Activated CD8-positive, alpha-beta memory T cell treated with anti-CD3 and anti-CD28 coated beads, Interleukin-2, amount 10 ng/mL, durations not matched to agents 7 days and 5 days (primary cell): ENCODE results near the gene BSG. TPM values are rescaled to one million over a fixed set of nuclear protein-coding genes. Genes with fewer than 3 reads are reported as not detected.

Experiments used
- ATAC-seq: fragments of 150-1000 bp; cut with Tn5 transposase; one replicate; pipeline ENCODE4 v1.10.0; 2021; ENCODE audit warnings: moderate library complexity
- CTCF ChIA-PET: fragments of 350-600 bp; sonication (Branson Sonifier 250); formaldehyde crosslinking; loops from one replicate; lab custom pipeline; 2021; ENCODE audit warnings: antibody characterized with exemption; lab: Charles Lee
- DNase-seq: peaks from one replicate; pipeline ENCODE4 v3.0.0-alpha.2; 2020
- H3K27ac Mint-ChIP-seq: one replicate; pipeline ENCODE4 v1.8.0; 2021; ENCODE audit warnings: mild to moderate bottlenecking, mixed read lengths
- H3K27me3 Mint-ChIP-seq: one replicate; pipeline ENCODE4 v1.8.0; 2021; ENCODE audit warnings: mixed read lengths
- H3K36me3 Mint-ChIP-seq: one replicate; pipeline ENCODE4 v1.8.0; 2021; ENCODE audit warnings: mild to moderate bottlenecking, mixed read lengths
- H3K4me1 Mint-ChIP-seq: one replicate; pipeline ENCODE4 v1.8.0; 2021; ENCODE audit warnings: mixed read lengths
- H3K4me3 Mint-ChIP-seq: one replicate; pipeline ENCODE4 v1.8.0; 2021; ENCODE audit warnings: mild to moderate bottlenecking, moderate library complexity, mixed read lengths
- H3K9me3 Mint-ChIP-seq: one replicate; pipeline ENCODE4 v1.8.0; 2022; ENCODE audit warnings: low read depth, mixed read lengths
- total RNA-seq, 2 experiments: library from RNA; stranded (reverse); gene quantifications; one replicate each; pipeline ENCODE4 v1.2.3, GENCODE V29; 2021

BSG gene
- total RNA-seq, 2 experiments from 2014 or later = 206 to 225 TPM

- H3K36me3 Mint-ChIP-seq = peaks cover 2% of the 10 kb centered on the region
- H3K27ac Mint-ChIP-seq = no peak overlapping the region
- no peaks in the 10 kb centered on the region for H3K27me3 Mint-ChIP-seq
- H3K4me1 Mint-ChIP-seq = peaks cover 19% of the 10 kb centered on the region
- H3K4me3 Mint-ChIP-seq = no peak overlapping the region
- H3K9me3 Mint-ChIP-seq = no peaks in the 10 kb centered on the region
- no peak for ATAC-seq
- DNase-seq = no peak
- CTCF ChIA-PET = no interaction called here
Observed at GRCh38 chr19:547836-548720, 24.3 kb upstream of the BSG start.

- Mint-ChIP-seq H3K9me3 (no peaks in the 10 kb centered on the region), H3K4me3 (no peak overlapping the region), H3K4me1 (peaks cover 9% of the 10 kb centered on the region), H3K27me3 (no peaks in the 10 kb centered on the region), H3K27ac (no peak overlapping the region), H3K36me3 (no peaks in the 10 kb centered on the region)
- no peak for ATAC-seq
- no peak for DNase-seq
- CTCF ChIA-PET = no interaction called here
Observed at GRCh38 chr19:548886-549830, 23.2 kb upstream of the BSG start.

GRCh38 chr19:554817-555216 is 17.6 kb upstream of the BSG start:
- CTCF ChIA-PET = interaction anchor here (0.6 to 1.4 kb wide), 2 partner anchors 44 to 421 kb away, joined by 3 to 4 read pairs; no protein-coding TSS in a partner anchor

GRCh38 chr19:555474-555808 is 17.0 kb upstream of the BSG start:
- H3K36me3 Mint-ChIP-seq = no peaks in the 10 kb centered on the region
- ATAC-seq (no peak), DNase-seq (no peak)
- H3K9me3 Mint-ChIP-seq = no peaks in the 10 kb centered on the region
- no peak overlapping the region for H3K4me3 Mint-ChIP-seq
- CTCF ChIA-PET = interaction anchor here (0.6 kb wide), 1 partner anchor 421 kb away, joined by 3 read pairs; no protein-coding TSS in a partner anchor
- no peak overlapping the region for H3K27ac Mint-ChIP-seq
- no peaks in the 10 kb centered on the region for H3K27me3 Mint-ChIP-seq
- H3K4me1 Mint-ChIP-seq = no peaks in the 10 kb centered on the region

More at GRCh38 chr19:554817-555216, 17.6 kb upstream of the BSG start:
- no peak for ATAC-seq
- Mint-ChIP-seq H3K36me3 (no peaks in the 10 kb centered on the region), H3K27me3 (no peaks in the 10 kb centered on the region), H3K9me3 (no peaks in the 10 kb centered on the region), H3K4me1 (no peaks in the 10 kb centered on the region), H3K27ac (no peak overlapping the region), H3K4me3 (no peak overlapping the region)
- DNase-seq = no peak

GRCh38 chr19:556611-557382 is 15.6 kb upstream of the BSG start:
- CTCF ChIA-PET = no interaction called here
- no peaks in the 10 kb centered on the region for H3K36me3 Mint-ChIP-seq
- DNase-seq (no peak), ATAC-seq (no peak)
- no peak overlapping the region for H3K4me3 Mint-ChIP-seq
- H3K27me3 Mint-ChIP-seq = no peaks in the 10 kb centered on the region
- H3K27ac Mint-ChIP-seq = no peak overlapping the region
- no peaks in the 10 kb centered on the region for H3K9me3 Mint-ChIP-seq
- no peaks in the 10 kb centered on the region for H3K4me1 Mint-ChIP-seq

GRCh38 chr19:558770-559439 is 13.5 kb upstream of the BSG start:
- DNase-seq (no peak), ATAC-seq (no peak)
- Mint-ChIP-seq H3K27ac (no peak overlapping the region), H3K4me1 (no peaks in the 10 kb centered on the region), H3K27me3 (no peaks in the 10 kb centered on the region), H3K4me3 (no peak overlapping the region), H3K36me3 (no peaks in the 10 kb centered on the region), H3K9me3 (no peaks in the 10 kb centered on the region)
- CTCF ChIA-PET = no interaction called here

GRCh38 chr19:560121-560520 is 12.3 kb upstream of the BSG start:
- Mint-ChIP-seq H3K4me3 (no peak overlapping the region), H3K27me3 (no peaks in the 10 kb centered on the region), H3K27ac (no peak overlapping the region), H3K4me1 (no peaks in the 10 kb centered on the region), H3K36me3 (no peaks in the 10 kb centered on the region), H3K9me3 (no peaks in the 10 kb centered on the region)
- no peak for DNase-seq
- CTCF ChIA-PET = interaction anchor here (0.7 kb wide), 1 partner anchor 20 kb away, joined by 3 read pairs; no protein-coding TSS in a partner anchor
- no peak for ATAC-seq

- H3K4me1 Mint-ChIP-seq = peaks cover 9% of the 10 kb centered on the region
- CTCF ChIA-PET = interaction anchor here (0.6 to 0.8 kb wide), 2 partner anchors 15 to 34 kb away, joined by 3 read pairs; partner anchors contain the start of gene CDC34
- DNase-seq (no peak), ATAC-seq (no peak)
- peaks cover 2% of the 10 kb centered on the region for H3K36me3 Mint-ChIP-seq
- no peak overlapping the region for H3K27ac Mint-ChIP-seq
- H3K27me3 Mint-ChIP-seq = no peaks in the 10 kb centered on the region
- no peak overlapping the region for H3K4me3 Mint-ChIP-seq
- no peaks in the 10 kb centered on the region for H3K9me3 Mint-ChIP-seq
Observed at GRCh38 chr19:566403-566802, 6.0 kb upstream of the BSG start.

GRCh38 chr19:566844-567243 is 5.6 kb upstream of the BSG start:
- H3K4me3 Mint-ChIP-seq = no peak overlapping the region
- no peak overlapping the region for H3K27ac Mint-ChIP-seq
- no peak for ATAC-seq
- CTCF ChIA-PET = interaction anchor here (0.6 kb wide), 1 partner anchor 35 kb away, joined by 3 read pairs; the partner anchor contains the start of gene CDC34
- H3K9me3 Mint-ChIP-seq = no peaks in the 10 kb centered on the region
- no peaks in the 10 kb centered on the region for H3K27me3 Mint-ChIP-seq
- H3K36me3 Mint-ChIP-seq = peaks cover 2% of the 10 kb centered on the region
- peaks cover 10% of the 10 kb centered on the region for H3K4me1 Mint-ChIP-seq
- no peak for DNase-seq

GRCh38 chr19:567296-567900 is 5.0 kb upstream of the BSG start:
- Mint-ChIP-seq H3K36me3 (peaks cover 2% of the 10 kb centered on the region), H3K27ac (no peak overlapping the region), H3K9me3 (no peaks in the 10 kb centered on the region), H3K4me1 (peaks cover 12% of the 10 kb centered on the region), H3K27me3 (no peaks in the 10 kb centered on the region), H3K4me3 (no peak overlapping the region)
- DNase-seq (no peak), ATAC-seq (no peak)
- CTCF ChIA-PET = no interaction called here

- H3K36me3 Mint-ChIP-seq = peaks cover 4% of the 10 kb centered on the region
- peaks cover 29% of the 10 kb centered on the region for H3K4me1 Mint-ChIP-seq
- H3K27me3 Mint-ChIP-seq = no peaks in the 10 kb centered on the region
- CTCF ChIA-PET = interaction anchor here (2.2 kb wide), 1 partner anchor 38 kb away, joined by 7 read pairs; the partner anchor contains the start of gene CDC34
- no peak for ATAC-seq
- H3K9me3 Mint-ChIP-seq = no peaks in the 10 kb centered on the region
- H3K4me3 Mint-ChIP-seq = no peak overlapping the region
- DNase-seq = no peak
- no peak overlapping the region for H3K27ac Mint-ChIP-seq
Observed at GRCh38 chr19:570251-570686, 2.1 kb upstream of the BSG start.
